ENCODE results near the gene STK11. TPM values are rescaled to one million over a fixed set of nuclear protein-coding genes. Genes with fewer than 3 reads are reported as not detected.
"Not testable (repeated sequence)": the region's sequence is repeated elsewhere in the genome, so short reads cannot be mapped to it uniquely, and the experiment has no call there.

The STK11 gene
- total RNA-seq, 4 donors from 2014 or later = 62.5 to 76.9 (median 66.4) TPM

- peak overlapping the region; percentile 58 for H3K27ac ChIP-seq
Observed at GRCh38 chr19:1206864-1207450, 1.4 kb downstream of the STK11 start.

GRCh38 chr19:1208830-1209229 lies 3.3 kb downstream of the STK11 start:
- peaks cover 75% of the 10 kb centered on the region for H3K4me1 ChIP-seq
- not testable (repeated sequence) for DNase-seq (ENCODE audit: low spot score in 2 of 2); H3K36me3 ChIP-seq; H3K27me3 ChIP-seq; H3K27ac ChIP-seq; H3K9me3 ChIP-seq
- peak overlapping the region; percentile 8 for H3K4me3 ChIP-seq
- WGBS = 39% methylated on average over 10 of the region's 10 CpGs

More at GRCh38 chr19:1206864-1207450, 1.4 kb downstream of the STK11 start:
- H3K9me3 ChIP-seq = no peaks in the 10 kb centered on the region
- H3K36me3 ChIP-seq = no peaks in the 10 kb centered on the region
- TF ChIP-seq CTCF (IDR thresholded peaks at IDR 0.05) (no peak), POLR2AphosphoS5 (IDR thresholded peaks at IDR 0.05) (no peak), EP300 (IDR thresholded peaks at IDR 0.05) (no peak), POLR2A (IDR thresholded peaks at IDR 0.05) (no peak)
- DNase-seq (ENCODE audit: low spot score in 2 of 2) = peak in 1 of 2 donors; percentile 69
- WGBS = 3% methylated on average over 32 of the region's 38 CpGs
- H3K4me1 ChIP-seq = peaks cover 59% of the 10 kb centered on the region
- H3K27me3 ChIP-seq = no peaks in the 10 kb centered on the region
- peak overlapping the region; percentile 69 for H3K4me3 ChIP-seq

- H3K4me1 ChIP-seq = peaks cover 84% of the 10 kb centered on the region
- no peaks in the 10 kb centered on the region for H3K36me3 ChIP-seq
- H3K9me3 ChIP-seq = no peaks in the 10 kb centered on the region
- H3K4me3 ChIP-seq = no peak overlapping the region
- no peaks in the 10 kb centered on the region for H3K27me3 ChIP-seq
- TF ChIP-seq POLR2AphosphoS5 (IDR thresholded peaks at IDR 0.05) = no peak
- TF ChIP-seq CTCF (IDR thresholded peaks at IDR 0.05) = no peak
- TF ChIP-seq EP300 (IDR thresholded peaks at IDR 0.05) = no peak
- no peak for TF ChIP-seq POLR2A (IDR thresholded peaks at IDR 0.05)
- DNase-seq (ENCODE audit: low spot score in 2 of 2) = no peak
- WGBS = 63% methylated on average over 11 of the region's 13 CpGs
- H3K27ac ChIP-seq = no peak overlapping the region
Observed at GRCh38 chr19:1210227-1210538, 4.6 kb downstream of the STK11 start.

- WGBS = 74% methylated on average over 32 of the region's 33 CpGs
Observed at GRCh38 chr19:1211494-1212234, 6.1 kb downstream of the STK11 start.

GRCh38 chr19:1213391-1214286 lies 8.1 kb downstream of the STK11 start:
- 56% methylated on average over 31 of the region's 39 CpGs for WGBS
- Histone ChIP-seq H3K4me1 (peaks cover 89% of the 10 kb centered on the region), H3K4me3 (peak overlapping the region; percentile 29), H3K27me3 (no peaks in the 10 kb centered on the region), H3K9me3 (no peaks in the 10 kb centered on the region), H3K27ac (peak overlapping the region; percentile 88), H3K36me3 (no peaks in the 10 kb centered on the region)
- peak in 1 of 2 donors; percentile 84 for DNase-seq (ENCODE audit: low spot score in 2 of 2)
- TF ChIP-seq POLR2A (IDR thresholded peaks at IDR 0.05) (no peak), EP300 (IDR thresholded peaks at IDR 0.05) (no peak), CTCF (IDR thresholded peaks at IDR 0.05) (no peak), POLR2AphosphoS5 (IDR thresholded peaks at IDR 0.05) (no peak)

More at GRCh38 chr19:1211494-1212234, 6.1 kb downstream of the STK11 start:
- Histone ChIP-seq H3K27me3 (no peaks in the 10 kb centered on the region), H3K4me1 (peaks cover 93% of the 10 kb centered on the region), H3K27ac (peak overlapping the region; percentile 50), H3K9me3 (no peaks in the 10 kb centered on the region), H3K4me3 (no peak overlapping the region), H3K36me3 (no peaks in the 10 kb centered on the region)
- no peak for DNase-seq (ENCODE audit: low spot score in 2 of 2)
- TF ChIP-seq POLR2A (IDR thresholded peaks at IDR 0.05) = no peak
- no peak for TF ChIP-seq POLR2AphosphoS5 (IDR thresholded peaks at IDR 0.05)
- no peak for TF ChIP-seq EP300 (IDR thresholded peaks at IDR 0.05)
- no peak for TF ChIP-seq CTCF (IDR thresholded peaks at IDR 0.05)

Measured in suprapubic skin (tissue), 4 donors.